Activated CD4-positive, alpha-beta T cell treated with anti-CD3 and anti-CD28 coated beads for 4 hours (primary cell): ENCODE results near the gene MAP3K7CL.
"Not testable (repeated sequence)": the region's sequence is repeated elsewhere in the genome, so short reads cannot be mapped to it uniquely, and the experiment has no call there.

Experiments
- DNase-seq, 2 donors: peaks; one replicate each; pipeline ENCODE4 v3.0.0-alpha.2; 2020

MAP3K7CL gene

DNA sequence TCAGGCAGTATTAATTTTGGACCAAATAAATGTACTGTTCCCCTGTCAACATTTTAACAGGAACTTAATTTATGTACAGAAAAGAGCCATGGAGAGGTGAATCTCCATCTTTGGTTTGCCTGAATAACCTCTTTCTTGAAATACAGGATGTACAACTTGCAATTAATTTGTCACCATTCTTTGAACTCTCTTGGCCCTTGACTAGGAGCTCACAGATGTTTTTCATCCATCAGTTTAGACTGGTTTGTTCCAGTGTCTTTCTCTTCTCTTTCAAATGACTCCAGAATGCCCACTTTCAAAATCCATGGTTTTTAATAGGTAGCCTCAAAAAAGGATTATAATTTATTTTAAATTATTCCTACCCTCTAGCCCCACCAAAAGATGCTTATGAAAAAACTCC is 5.0 kb downstream of the MAP3K7CL start:
- DNase-seq, result no peak

DNA sequence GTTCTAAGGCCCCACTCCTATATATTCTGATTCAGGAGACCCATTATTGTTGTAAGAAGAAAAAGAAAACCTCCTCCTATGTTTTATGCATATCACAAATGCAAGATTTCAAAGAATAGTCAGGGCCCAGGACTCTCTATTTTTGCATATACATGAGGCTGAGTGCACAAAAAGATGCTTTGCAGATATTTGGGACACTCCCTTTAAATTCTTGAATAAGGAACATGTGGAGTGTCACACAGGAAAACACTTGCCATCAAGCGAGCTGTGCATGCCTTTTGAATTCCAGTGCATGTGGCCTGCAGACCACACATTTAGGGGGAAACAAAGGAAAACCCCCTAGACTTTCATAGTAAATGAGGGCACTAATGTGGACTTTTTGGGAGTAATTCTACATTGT is 5.6 kb downstream of the MAP3K7CL start:
- DNase-seq, result no peak

DNA sequence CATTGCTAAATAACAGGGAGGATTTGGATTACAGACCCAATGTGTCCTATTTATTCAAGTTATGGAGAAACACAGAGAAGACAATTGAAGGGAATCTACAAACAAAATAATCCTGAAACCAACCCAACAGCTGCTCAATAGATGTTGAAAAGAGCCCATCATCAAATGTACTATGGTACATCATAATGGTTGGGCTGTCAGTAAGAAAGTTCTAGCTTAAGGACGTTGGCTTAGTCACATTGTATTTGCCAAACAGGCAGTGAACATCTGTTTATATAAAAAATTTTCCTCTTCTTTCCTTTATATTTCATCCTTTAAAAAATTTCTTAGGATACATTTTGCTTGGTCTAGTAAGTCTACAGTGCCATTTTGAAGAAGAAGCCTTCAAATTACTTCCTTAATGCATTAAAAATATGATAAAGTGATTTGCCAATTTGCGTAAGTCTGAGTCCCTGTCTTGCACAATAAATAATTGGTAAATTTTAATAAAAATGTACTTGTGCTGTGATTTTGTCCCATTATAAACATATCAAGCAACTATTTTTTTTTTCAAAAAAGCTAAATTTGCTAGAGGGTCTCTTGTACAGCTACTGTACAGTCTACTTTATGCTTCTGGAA is 14.4 kb downstream of the MAP3K7CL start:
- DNase-seq, result no peak

DNA sequence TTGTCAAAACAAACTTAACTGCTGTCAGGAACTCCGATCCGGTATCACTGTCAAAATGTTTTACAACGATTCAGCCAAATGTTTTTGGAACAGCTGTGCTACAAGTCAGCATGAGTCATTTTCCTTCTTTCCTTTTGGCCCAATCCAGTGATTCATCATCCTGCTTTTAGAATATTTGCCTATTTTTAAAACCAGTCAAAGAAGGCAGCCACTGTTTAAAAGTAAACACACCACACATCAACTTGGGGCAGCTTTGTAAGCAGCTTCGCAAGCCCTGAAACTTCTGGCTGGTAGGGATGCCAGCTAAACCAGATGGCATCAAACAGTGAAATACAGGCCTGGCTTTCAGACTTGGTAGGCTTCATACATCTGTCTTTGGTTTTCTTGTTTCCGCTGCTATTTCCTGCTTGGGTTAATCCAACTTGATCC is 14.9 kb downstream of the MAP3K7CL start:
- no peak for DNase-seq

DNA sequence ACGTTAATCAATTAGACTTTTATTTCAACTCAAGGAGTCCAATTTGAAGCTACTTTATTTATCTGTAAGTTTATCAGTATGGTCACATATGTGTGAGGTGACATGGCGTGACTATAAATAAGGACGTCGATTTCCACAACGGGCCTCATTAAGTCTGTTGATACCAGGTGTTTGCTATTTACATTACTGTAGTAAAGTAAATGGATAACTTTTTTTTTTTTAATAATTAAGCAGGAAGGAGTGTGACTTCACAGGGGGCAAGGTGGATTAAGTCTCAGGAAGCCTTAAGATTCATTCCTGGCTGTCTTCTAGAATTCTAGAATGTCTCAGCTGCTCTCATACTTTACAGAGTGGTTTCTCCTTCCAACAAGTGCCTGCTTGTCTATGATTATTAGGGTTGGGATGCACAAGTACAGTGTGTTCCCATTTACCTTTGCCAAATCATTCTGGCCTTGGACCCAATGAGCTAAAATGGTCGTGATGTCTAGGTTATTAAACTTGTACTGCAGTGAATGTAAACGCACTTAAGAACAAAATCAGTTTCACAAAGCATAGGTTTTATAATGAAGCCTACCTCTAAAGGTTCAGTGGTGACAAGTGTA is 15.5 kb downstream of the MAP3K7CL start:
- no peak for DNase-seq

DNA sequence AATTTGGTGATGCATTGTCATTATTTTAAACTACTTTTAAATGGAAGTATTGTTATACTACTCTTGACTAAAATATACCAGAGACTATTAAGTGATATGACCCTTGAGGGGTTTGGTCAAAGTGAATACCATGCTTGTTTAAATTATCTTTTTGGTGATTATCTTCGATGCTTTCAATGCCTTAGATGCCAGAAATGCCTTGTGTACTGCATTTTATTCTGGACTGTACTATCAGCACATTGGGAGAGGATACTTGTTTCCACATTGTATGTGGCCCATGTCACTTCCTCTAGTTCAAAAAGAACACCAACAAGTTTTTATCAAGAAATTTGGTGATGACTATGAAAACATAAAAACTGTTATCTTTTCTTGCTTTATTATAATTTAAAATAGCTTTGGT is 16.3 kb downstream of the MAP3K7CL start:
- DNase-seq, result no peak

DNA sequence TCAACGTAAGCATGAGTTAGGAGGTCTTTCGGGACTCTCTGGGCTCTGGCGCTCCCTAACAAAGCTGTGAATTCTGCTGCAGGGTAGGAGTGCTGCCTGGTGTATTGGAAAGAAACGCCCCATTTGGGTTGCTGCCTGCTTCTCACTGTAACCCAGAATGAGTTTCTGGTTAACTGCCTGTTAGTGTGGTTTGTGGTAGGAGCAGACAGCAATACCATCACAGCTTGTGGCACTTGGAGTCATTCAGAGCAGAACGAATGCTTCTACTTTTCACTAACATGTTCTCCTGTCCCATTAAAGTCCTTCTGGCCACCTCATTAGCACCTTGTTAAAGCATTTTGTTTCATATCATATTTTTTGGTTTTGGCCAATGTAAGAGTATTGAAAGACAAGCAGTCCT is 18.1 kb downstream of the MAP3K7CL start:
- no peak for DNase-seq

DNA sequence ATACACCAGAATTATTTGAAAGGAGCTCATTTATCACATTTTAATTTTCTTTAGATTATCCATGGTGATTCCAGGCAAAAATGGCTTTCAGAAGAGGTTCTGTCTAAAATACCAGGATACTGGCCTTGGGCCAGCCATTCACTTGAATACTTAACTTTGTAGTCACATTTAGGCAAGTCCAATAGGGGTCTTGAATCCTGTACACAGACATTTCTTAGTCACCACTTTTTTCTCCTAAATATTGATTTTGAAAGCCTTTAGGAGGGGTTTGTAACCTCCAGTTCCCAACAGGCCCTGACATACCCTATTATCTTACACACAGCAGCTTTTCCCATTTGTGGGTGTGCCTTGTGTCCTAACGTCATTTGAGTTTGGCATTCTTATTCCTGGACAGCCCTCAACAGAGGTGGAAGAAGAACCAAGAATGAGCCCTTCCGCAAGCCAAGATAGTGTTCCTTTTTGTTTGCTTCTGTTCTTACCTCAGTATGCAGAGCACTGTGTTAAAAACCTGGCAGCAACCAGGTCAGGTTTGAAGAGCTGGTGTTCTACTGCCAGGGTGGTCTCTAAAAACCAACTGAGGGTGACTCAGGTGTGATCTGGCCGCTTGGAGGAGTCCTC is 19.5 kb downstream of the MAP3K7CL start:
- DNase-seq, result no peak

DNA sequence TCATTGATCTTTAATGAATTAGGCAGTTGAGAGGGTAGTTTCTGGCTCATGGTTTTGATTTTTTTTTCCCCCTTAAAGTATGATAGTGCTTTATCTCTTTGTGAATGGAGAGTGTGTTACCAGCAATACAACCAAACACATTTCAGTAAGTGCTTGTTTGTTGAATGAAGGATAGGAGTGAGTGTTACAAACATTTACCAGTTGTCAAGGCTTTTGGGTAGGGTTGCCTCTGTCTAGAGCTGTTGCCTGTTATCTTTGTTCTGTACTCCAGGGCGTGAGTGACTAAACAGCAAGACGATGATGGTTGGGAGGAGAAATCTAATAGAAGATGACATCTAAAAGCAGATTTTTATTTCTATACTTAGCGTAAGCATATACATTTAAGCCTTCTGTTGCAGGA is 21.5 kb downstream of the MAP3K7CL start:
- no peak for DNase-seq

DNA sequence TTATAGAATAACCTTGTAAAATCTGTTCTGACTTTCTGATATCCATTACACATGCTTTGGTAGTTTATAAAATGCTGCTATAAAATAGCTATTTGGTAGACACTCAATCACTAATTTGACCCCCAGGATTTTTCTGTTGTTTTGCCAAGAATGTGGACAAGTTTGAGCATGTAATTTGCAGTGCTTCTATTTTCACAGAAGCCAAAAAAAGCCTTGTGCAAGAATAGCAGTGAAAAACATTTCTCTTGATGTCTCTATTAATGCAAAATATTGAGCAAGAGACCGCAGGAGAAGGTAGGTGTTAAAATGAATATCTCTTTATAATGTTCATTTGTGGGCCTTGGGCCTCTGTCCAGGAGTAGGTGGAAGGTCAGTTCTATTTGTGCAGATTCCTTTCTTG is 22.5 kb downstream of the MAP3K7CL start:
- DNase-seq, result no peak

DNA sequence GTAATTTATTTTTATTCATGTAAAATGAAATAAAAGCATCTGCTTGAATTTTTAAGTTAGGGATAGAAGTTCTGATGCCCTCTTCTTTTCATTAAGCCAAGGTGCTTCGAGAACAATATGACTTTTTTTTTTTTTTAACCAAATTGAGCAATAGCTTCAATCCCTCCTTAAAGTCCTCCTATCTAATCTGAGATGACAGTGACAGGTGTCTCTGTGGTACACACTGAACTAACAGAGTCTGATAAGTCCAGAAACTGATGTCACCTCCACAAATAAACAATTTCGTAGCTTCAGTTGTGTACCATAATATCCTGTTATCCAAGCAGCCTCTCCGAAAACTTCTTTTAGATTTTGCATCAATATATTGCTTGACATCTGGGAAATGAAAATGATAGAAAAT is 23.8 kb downstream of the MAP3K7CL start:
- DNase-seq, result no peak

DNA sequence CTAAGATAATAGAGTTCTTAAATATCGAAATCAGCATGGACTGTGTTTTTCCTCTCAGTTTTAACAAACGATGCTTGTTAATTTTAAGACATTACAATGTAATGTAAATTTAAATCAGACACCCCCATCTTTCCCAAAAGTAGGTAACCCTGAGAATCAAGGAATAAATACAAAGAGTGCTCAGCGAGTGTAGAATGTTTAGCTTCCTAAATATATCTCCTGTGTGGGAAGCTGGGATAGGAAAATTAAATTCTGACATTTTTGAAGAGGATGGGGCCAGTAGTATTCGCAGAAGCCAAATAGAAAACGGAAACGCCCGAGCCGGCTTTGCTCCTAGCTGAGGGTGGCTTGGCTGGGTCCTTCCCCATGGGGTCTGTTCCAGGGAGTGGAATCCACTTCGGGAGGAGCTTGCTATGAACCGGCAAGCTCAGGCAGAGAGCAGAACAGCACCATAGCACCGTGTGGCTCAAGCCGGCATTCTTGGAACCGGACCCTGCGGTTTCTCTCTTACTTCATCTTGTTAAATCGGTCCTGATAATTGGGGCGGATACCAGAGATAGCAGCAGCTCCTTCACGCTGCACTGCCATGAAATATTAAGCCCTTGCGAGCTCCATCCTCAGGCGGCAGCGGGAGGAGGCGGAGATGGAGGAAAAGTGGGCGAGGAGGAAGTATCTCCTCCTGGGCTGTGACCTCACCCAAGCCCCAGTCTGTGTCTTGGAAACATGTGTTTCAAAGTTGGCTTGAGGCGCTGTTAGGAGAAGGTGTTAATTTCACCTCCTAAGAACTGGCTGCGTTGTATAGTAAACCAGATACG is 24.9 kb downstream of the MAP3K7CL start:
- DNase-seq, result no peak

DNA sequence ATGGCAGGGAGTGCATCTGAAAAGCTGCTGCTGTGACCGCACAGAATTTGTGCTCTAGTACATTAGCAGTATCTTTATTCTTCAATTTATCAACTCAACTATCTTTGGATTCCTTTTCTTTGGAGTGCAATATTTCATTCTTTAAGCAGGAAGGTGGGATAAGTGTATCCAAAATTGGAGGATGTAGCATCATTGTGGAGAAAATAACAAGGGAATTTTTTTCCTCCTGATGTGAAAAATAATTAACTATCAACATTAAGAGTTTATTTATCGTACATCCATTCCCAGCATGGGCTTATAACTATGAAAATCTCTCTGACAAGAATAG is 25.5 kb downstream of the MAP3K7CL start:
- DNase-seq, result no peak

DNA sequence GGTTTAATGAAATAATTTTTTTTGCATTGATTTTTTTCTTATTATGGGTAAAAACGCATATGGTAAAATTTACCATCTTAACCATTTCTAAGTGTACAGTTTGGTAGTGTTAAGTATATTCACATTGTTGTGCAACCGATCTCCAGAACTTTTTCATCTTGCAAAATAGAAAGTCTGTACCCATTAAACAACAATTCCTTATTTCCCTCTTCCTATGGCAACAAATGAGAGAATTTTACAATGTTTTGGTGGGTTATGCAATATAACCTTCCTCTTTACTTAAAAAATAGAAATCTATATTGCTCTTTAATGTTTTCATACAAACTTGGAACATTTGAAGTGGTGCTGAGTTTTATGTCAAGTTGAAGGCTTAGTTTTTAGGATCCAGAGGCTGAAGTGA is 26.6 kb downstream of the MAP3K7CL start:
- DNase-seq, result no peak

DNA sequence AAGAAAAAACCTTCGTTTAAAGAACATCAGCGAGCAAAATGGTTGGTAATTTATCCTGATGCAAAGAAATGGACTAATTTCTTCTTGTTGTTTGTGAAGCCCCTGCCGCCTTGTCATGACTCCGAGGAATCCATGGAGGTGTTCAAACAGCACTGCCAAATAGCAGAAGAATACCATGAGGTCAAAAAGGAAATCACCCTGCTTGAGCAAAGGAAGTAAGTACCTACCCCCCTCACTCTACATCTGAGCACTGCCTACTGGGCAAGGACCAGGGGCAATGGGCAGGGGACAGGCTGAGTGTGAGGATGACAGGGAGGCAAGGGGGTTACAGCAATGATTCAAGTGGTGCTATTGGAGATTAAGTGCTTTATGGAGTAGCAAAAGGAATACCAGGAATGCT is 29.4 kb downstream of the MAP3K7CL start:
- no peak for DNase-seq

DNA sequence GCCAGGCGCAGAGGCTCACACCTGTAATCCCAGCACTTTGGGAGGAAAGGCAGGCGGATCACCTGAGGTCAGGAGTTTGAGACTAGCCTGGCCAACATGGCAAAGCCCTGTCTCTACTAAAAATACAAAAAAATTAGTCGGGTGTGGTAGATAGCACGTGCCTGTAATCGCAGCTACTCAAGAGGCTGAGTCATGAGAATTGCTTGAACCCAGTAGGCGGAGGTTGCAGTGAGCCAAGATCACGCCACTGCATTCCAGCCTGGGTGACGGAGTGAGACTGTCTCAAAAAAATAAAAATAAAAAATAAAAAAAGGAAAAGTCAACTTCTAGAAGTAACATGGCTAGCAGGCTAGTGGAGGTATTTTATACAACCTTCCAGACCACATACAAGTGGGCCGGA is 32.4 kb downstream of the MAP3K7CL start:
- DNase-seq, result not testable (repeated sequence)

DNA sequence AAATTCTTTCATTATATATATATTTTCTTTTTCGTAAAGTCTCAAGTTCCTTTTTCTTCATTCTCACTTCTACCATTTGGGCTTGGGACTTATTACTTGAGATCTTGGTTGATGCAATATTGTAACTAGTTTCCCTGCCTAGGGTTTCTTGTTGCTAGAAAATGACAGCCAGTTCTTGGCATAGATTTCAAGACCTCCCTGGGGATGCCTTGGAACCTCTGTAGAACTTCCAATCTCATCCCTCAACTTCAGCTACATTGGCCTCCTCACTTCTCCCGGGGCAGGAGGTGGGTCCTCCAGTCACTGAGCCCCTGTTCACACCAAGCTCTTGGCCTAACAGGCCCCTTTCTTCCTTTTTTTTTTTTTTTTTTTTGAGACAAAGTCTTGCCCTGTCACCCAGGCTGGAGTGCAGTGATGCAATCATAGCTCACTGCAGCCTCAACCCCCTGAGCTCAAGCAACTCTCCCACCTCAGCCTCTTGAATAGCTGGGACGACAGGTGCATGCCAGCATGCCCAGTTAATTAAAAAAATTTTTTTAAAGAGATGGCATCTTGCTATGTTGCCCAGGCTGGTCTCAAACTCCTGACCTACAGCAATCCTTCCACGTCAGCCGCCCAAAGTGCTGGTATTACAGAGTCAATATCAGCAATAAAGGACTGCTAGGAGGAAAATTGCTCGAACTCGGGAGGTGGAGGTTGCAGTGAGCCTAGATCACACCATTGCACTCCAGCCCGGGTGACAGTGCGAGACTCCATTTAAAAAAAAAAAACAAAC is 33.1 kb downstream of the MAP3K7CL start:
- DNase-seq, result no peak

DNA sequence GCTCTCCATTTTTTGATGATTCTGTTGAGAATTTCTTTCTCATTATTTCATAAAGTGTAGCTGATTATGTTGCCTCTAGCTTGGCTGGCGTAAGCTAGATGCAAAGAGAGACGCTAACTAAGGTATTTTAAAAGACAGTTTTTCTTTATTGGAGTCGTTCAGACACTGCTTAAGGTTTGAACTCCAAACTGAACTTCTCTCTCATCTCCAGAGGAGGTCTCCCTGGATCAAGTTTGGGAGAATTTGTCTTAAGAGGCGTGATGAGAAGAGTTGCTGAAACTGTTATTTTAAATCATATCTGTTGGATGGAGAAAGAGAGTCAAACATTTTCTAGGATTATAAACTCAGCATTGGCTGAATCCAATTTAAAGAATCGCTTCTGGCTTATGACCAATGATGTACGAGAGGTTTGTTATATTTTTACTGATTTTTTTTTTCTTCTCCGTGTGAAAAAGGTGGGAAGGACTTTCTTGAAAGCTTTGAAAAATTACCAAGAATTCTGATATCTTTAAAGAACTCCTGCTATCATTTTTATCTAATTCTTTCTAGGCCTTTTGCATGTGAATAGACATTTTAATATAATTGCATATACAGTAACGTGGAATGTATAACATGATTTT is 34.0 kb downstream of the MAP3K7CL start:
- no peak for DNase-seq

DNA sequence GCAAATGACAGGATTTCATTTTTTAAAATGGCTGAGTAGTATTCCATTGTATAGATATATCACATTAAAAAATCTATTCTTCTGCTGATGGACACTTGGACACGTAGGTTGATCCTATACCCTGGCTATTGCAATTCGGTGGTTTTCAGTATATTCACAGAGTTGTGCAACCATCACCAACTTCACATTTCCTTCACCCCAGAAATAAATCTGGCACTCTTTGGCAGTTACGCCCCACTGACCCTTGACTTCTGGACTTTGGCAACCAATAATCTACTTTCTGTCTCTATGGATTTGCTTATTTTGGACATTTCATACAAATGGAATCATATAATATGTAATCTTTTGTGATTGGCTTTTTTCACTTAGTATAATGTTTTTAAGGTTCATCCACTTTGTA is 35.9 kb downstream of the MAP3K7CL start:
- no peak for DNase-seq

DNA sequence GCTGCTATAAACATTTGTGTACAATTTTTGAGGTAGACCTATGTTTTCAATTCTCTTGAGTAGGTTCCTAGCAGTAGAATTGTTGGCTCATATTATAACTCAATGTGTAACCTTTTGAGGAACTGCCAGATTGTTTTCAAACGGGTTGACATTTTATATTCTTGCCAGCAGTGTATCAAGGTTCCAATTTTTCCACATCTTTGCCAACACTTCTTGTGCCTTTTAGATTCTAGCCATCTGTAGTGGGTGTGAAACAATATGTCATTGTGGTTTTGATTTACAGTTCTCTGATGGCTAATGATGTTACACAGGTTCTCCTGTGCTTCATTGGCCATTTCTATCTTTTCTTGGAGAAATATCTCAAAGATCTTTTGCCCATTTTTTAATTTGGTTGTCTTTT is 36.4 kb downstream of the MAP3K7CL start:
- DNase-seq, result no peak

DNA sequence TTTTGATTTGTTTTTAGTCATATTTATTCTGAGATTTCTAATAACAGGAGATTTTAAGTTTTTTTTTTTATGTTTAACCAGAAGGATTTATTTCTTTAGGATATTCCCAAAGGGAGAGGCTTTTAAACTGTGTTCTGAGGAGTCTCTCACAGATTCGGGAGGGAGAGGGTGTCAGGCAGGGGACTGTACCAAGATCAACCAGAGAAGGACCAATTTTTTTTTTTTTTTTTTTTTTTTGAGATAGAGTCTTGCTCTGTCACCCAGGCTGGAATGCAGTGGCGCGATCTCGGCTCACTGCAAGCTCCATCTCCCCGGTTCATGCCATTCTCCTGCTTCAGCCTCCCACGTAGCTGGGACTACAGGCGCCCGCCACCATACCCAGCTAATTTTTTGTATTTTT is 37.0 kb downstream of the MAP3K7CL start:
- DNase-seq, result not testable (repeated sequence)

DNA sequence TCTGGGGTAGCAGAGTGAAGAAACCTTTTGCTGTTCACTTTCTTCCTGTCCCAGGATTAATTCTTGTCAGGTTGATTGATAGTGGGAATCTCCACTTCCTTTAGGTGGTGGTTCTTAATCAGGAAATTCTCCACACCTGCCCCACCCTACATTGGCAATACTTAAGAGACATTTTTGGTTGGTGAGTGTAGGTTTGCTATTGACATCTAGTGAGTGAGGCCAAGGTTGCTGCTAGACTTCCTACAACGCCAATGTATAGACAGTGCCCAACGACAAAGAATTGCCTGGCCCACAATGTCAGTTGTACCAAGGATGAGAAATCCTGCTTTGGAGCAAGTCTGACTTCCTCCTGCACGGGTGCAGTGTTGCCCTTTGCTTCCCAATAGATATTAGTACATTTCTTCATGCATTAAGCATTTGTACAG is 38.5 kb downstream of the MAP3K7CL start:
- no peak for DNase-seq

DNA sequence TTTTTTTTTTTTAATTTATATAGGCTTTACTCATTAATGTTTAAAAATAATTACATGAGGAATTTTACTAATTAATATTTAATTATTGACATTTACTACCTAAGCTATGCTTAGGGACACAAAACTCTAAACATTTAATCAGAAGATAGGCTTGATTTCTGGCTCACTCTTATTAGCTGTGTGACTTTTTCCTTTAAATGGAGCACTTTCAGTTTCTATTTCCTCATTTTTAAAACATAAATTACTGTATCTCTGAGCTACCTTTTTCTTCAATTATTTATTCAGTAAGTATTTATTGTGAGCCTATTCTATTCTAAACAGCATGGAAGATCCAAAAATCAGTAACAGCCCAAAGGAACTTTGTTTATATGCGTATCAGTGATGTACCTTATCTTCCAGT is 40.5 kb downstream of the MAP3K7CL start:
- no peak for DNase-seq
